HEK293 (cell line): ENCODE measurements around the gene C16orf92.

Experiments
- PRDM1 ChIP-seq: fragments of 450-650 bp; formaldehyde crosslinking; IDR thresholded peaks from 2 replicates; pipeline ENCODE4; 2016; ENCODE audit warnings: missing biosample characterization, missing genetic modification characterization
- ZNF302 ChIP-seq: fragments of 450-650 bp; formaldehyde crosslinking; IDR thresholded peaks from 2 replicates; pipeline ENCODE4 v1.5.1; 2016; ENCODE audit warnings: missing biosample characterization, missing genetic modification characterization, low read depth
- TF ChIP-seq, protein P1 (sequence below): fragments of 450-650 bp; formaldehyde crosslinking; IDR thresholded peaks from 2 replicates; pipeline ENCODE4 v1.5.1; 2016; ENCODE audit warnings: missing biosample characterization, missing genetic modification characterization
- TF ChIP-seq, protein P2 (sequence below): fragments of 450-650 bp; IDR thresholded peaks from 2 replicates; pipeline ENCODE4 v1.5.1; 2018; ENCODE audit warnings: missing biosample characterization, mild to moderate bottlenecking, missing genetic modification characterization

DNA sequence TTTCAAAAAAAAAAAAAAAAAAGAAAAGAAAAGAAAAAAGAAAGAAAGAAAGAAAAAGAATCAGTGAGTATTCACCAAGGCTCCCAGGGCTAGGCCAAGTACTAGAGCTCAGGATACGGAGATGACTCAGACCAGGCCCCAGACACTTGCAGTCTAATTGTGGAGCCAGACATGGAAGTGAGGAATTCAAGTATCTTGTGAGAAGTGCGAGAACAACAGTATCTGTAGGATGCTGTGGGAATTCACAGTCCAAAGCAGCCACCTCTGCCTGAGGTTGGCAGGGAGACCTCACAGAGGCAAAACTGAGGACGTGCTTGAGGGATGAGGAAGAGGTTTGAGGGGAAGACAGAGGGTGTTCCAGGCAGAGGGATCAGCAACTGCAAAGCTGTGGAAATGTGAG is 28.5 kb downstream of the C16orf92 start:
- TF ChIP-seq, protein P1, sequence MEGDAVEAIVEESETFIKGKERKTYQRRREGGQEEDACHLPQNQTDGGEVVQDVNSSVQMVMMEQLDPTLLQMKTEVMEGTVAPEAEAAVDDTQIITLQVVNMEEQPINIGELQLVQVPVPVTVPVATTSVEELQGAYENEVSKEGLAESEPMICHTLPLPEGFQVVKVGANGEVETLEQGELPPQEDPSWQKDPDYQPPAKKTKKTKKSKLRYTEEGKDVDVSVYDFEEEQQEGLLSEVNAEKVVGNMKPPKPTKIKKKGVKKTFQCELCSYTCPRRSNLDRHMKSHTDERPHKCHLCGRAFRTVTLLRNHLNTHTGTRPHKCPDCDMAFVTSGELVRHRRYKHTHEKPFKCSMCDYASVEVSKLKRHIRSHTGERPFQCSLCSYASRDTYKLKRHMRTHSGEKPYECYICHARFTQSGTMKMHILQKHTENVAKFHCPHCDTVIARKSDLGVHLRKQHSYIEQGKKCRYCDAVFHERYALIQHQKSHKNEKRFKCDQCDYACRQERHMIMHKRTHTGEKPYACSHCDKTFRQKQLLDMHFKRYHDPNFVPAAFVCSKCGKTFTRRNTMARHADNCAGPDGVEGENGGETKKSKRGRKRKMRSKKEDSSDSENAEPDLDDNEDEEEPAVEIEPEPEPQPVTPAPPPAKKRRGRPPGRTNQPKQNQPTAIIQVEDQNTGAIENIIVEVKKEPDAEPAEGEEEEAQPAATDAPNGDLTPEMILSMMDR (tag by site-specific recombination), result no peak
- no peak for TF ChIP-seq PRDM1 (tag by site-specific recombination)
- no peak for TF ChIP-seq ZNF302 (tag by site-specific recombination)
- TF ChIP-seq, protein P2, sequence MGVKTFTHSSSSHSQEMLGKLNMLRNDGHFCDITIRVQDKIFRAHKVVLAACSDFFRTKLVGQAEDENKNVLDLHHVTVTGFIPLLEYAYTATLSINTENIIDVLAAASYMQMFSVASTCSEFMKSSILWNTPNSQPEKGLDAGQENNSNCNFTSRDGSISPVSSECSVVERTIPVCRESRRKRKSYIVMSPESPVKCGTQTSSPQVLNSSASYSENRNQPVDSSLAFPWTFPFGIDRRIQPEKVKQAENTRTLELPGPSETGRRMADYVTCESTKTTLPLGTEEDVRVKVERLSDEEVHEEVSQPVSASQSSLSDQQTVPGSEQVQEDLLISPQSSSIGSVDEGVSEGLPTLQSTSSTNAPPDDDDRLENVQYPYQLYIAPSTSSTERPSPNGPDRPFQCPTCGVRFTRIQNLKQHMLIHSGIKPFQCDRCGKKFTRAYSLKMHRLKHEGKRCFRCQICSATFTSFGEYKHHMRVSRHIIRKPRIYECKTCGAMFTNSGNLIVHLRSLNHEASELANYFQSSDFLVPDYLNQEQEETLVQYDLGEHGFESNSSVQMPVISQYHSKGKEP (tag by site-specific recombination), result no peak
